ENCODE results near the gene ORMDL2. TPM values are rescaled to one million over a fixed set of nuclear protein-coding genes. Genes with fewer than 3 reads are reported as not detected.

ORMDL2 gene, protein sequence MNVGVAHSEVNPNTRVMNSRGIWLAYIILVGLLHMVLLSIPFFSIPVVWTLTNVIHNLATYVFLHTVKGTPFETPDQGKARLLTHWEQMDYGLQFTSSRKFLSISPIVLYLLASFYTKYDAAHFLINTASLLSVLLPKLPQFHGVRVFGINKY
- total RNA-seq (2022; extraction: Qiagen RNA extraction) = 54.8 to 108 TPM (median 99.4 TPM) in 5 replicates

DNA sequence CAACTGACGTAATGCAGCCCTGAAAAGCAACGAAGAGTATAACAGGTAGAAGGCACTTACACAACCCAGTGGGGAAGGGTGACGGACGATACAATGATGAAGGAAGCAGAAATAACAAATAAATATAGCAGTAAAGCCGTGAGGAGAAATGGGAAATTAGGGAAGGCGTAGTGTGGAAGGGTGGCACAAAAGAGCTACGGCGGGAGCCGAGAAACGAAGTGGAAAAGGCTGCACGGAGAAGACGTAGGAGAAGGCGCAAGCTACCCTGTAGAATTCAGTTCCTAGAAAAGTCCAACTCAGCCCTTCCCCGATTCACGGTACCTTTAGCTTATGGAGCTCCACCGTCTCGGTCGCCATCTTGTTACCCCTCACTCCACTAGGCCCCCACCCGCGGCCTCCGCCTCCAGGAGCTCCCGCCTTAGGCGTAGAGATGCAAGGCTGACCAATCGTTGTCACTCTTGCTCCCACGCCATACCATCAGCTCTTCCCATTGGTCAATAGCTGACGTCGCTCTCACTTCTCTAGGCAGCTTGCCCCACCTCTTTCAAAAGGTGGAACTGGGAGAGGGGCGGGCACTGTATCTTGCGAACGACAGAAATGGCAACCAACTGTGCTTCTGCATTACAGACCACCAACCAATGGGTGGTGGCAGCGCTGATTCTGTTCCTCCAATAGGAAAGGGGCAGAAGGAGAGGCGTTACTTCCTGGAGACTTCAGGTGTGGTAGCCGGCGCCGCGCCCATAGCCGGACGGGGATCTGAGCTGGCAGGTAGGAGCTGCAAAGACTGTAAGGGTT lies at the start of gene ORMDL2, which contains the start of gene SARNP:
Gene ORMDL2 (plus strand): TSS at position 697 of the 795 bp plus-strand sequence. CDS start 959 bp downstream, outside the sequence.
Gene SARNP (minus strand): TSS at position 380 of the 795 bp plus-strand sequence. CDS start 23 bp downstream, at position 357.

DNA sequence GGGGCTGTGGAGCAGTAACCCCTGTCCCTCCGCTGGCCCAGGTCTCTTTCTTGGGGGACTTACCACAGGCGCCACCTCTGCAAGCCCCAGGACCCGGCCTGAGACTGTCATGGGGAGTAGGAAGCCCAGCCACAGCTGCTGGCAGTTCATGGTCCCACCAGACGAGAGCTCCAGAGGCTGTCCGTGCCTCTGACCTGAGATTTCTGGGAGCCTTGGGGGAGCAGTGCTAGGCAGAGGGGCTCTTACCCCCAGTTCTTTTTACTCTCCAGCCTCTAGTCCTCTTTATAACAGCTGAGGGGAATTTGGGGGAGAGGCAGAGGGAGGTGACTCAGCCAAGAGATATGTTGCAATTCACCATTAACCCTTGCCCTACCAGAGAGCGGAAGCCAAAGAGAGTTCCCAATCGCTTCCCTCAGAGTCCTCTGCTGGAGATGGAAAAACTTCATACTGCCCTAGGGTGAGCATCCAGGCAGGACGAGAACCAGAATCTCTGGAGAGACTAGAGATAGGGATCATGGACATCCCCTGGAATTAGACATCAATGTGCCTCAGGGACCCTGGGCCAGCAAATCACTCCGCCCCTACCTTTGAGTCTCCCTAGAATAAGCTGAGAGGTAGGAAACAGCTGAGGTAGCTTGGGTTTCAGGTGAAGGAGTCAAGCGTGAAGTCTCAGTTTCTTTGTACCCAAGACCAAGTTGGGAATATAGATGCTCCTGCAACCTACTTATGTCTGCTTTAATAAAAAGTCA lies 25.0 kb downstream of the ORMDL2 start, which contains the start of gene MMP19:
Gene MMP19 (minus strand): TSS at position 256 of the 749 bp plus-strand sequence. CDS start 106 bp downstream, at position 150.

Other genes starting within 250 kb of the ORMDL2 start
- not detected in 5 replicates for gene OR2AP1, start 245.6 kb upstream of the ORMDL2 start, total RNA-seq (2022; extraction: Qiagen RNA extraction)
- gene OR10P1, start 181.1 kb upstream of the ORMDL2 start, total RNA-seq (2022; extraction: Qiagen RNA extraction) = not detected in 5 replicates
- gene ITGA7, start 110.1 kb upstream of the ORMDL2 start, total RNA-seq (2022; extraction: Qiagen RNA extraction) = 1.3 to 2.2 TPM (median 1.7 TPM) in 5 replicates
- gene BLOC1S1, start 102.0 kb upstream of the ORMDL2 start, total RNA-seq (2022; extraction: Qiagen RNA extraction) = 101 to 160 TPM (median 145 TPM) in 5 replicates
- gene RDH5, start 97.6 kb upstream of the ORMDL2 start, total RNA-seq (2022; extraction: Qiagen RNA extraction) = 1.6 to 2.7 TPM (median 2.1 TPM) in 5 replicates
- 657 to 725 TPM (median 676 TPM) in 5 replicates for gene CD63, start 89.0 kb upstream of the ORMDL2 start, total RNA-seq (2022; extraction: Qiagen RNA extraction)
- gene GDF11, start 74.9 kb upstream of the ORMDL2 start, total RNA-seq (2022; extraction: Qiagen RNA extraction) = 3.2 to 4.7 TPM (median 3.8 TPM) in 5 replicates
- gene SARNP, start 317 bp upstream of the ORMDL2 start, total RNA-seq (2022; extraction: Qiagen RNA extraction) = 94.8 to 121 TPM (median 98.4 TPM) in 5 replicates
- 17.9 to 30.5 TPM (median 22.2 TPM) in 5 replicates for gene DNAJC14, start 11.5 kb downstream of the ORMDL2 start, total RNA-seq (2022; extraction: Qiagen RNA extraction)
- gene MMP19, start 24.9 kb downstream of the ORMDL2 start, total RNA-seq (2022; extraction: Qiagen RNA extraction) = 0.35 to 0.68 TPM (median 0.60 TPM) in 5 replicates
- gene PYM1, start 109.9 kb downstream of the ORMDL2 start, total RNA-seq (2022; extraction: Qiagen RNA extraction) = 39.8 to 42.5 TPM (median 41.0 TPM) in 5 replicates
- 19.0 to 23.5 TPM (median 21.9 TPM) in 5 replicates for gene DGKA, start 113.1 kb downstream of the ORMDL2 start, total RNA-seq (2022; extraction: Qiagen RNA extraction)
- 0.47 to 1.4 TPM (median 1.0 TPM) in 5 replicates for gene PMEL, start 148.0 kb downstream of the ORMDL2 start, total RNA-seq (2022; extraction: Qiagen RNA extraction)
- gene CDK2, start 148.8 kb downstream of the ORMDL2 start, total RNA-seq (2022; extraction: Qiagen RNA extraction) = 47.5 to 58.7 TPM (median 52.8 TPM) in 5 replicates
- 26.1 to 35.8 TPM (median 33.9 TPM) in 5 replicates for gene RAB5B, start 156.0 kb downstream of the ORMDL2 start, total RNA-seq (2022; extraction: Qiagen RNA extraction)
- gene SUOX, start 179.2 kb downstream of the ORMDL2 start, total RNA-seq (2022; extraction: Qiagen RNA extraction) = 7.2 to 10.2 TPM (median 9.5 TPM) in 5 replicates
- gene IKZF4, start 203.0 kb downstream of the ORMDL2 start, total RNA-seq (2022; extraction: Qiagen RNA extraction) = 2.2 to 2.8 TPM (median 2.6 TPM) in 5 replicates
- 493 to 887 TPM (median 760 TPM) in 5 replicates for gene RPS26, start 223.9 kb downstream of the ORMDL2 start, total RNA-seq (2022; extraction: Qiagen RNA extraction)

Measured in A549 treated with Hydrocortisone at 1 μM for 4 hours (cell line).